Peyer's patch (tissue), 4 donors: ENCODE measurements around the gene MED28.

Source experiments
- POLR2A ChIP-seq, 2 donors: fragments of 450-650 bp; IDR thresholded peaks; one replicate each; pipeline ENCODE4 v1.5.1; 2017; ENCODE audit warnings: antibody characterized with exemption in 2 of 2, mild to moderate bottlenecking in 2 of 2, moderate library complexity in 2 of 2
- TF ChIP-seq, protein P1 (sequence below), 6 experiments: fragments of 450-650 bp in 4 of 6; fragments of 200-600 bp in 2 of 6; sonication (generic) in 1 of 6; IDR thresholded peaks; one replicate each; pipeline ENCODE4 v1.5.1; 2017 to 2019; ENCODE audit warnings: antibody characterized with exemption in 6 of 6, mild to moderate bottlenecking in 3 of 6, moderate library complexity in 1 of 6

DNA sequence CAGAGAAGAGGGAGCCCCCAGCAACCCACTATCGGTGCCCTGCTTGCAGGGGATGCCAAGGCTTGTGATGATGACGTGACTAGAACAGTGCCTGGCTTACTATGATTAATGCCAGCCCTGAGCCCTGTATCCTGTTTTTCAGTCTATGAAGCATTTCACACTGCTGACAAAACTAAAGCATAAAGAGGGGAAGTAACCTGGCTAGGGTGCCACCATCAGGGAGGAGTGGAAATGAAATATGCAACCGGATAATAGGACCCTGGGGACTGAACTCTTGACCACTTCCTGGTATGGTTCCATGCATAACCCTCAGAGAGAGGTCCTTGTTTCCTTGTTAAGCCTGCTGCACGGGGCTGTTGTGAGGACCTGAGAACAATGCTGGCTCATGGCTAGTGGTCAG is 50.3 kb downstream of the MED28 start:
- TF ChIP-seq, protein P1, sequence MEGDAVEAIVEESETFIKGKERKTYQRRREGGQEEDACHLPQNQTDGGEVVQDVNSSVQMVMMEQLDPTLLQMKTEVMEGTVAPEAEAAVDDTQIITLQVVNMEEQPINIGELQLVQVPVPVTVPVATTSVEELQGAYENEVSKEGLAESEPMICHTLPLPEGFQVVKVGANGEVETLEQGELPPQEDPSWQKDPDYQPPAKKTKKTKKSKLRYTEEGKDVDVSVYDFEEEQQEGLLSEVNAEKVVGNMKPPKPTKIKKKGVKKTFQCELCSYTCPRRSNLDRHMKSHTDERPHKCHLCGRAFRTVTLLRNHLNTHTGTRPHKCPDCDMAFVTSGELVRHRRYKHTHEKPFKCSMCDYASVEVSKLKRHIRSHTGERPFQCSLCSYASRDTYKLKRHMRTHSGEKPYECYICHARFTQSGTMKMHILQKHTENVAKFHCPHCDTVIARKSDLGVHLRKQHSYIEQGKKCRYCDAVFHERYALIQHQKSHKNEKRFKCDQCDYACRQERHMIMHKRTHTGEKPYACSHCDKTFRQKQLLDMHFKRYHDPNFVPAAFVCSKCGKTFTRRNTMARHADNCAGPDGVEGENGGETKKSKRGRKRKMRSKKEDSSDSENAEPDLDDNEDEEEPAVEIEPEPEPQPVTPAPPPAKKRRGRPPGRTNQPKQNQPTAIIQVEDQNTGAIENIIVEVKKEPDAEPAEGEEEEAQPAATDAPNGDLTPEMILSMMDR (IDR thresholded peaks at IDR 0.05) = no peak
- no peak for TF ChIP-seq POLR2A (IDR thresholded peaks at IDR 0.05)
